SKM-1 treated with dmso at 0.1 percent for 144 hours (cell line): ENCODE results near the gene PSRC1.

Experiments
- DNase-seq: peaks from one replicate; lab custom pipeline; 2025; ENCODE audit not compliant: unreplicated experiment; lab: John Stamatoyannopoulos, UW

Gene PSRC1

GRCh38 chr1:109248797-109249629 is 33.9 kb downstream of the PSRC1 start, which contains the start of gene CELSR2:
TSS of gene CELSR2 (plus strand) at chr1:109249539. CDS start at chr1:109250080, 541 bp downstream.
- peak; percentile 41 for DNase-seq

- DNase-seq = no peak
Measured at GRCh38 chr1:109248444-109248796, 34.5 kb downstream of the PSRC1 start.

GRCh38 chr1:109247401-109248365 is 35.3 kb downstream of the PSRC1 start:
- DNase-seq = no peak

- no peak for DNase-seq
Measured at GRCh38 chr1:109246141-109246551, 36.8 kb downstream of the PSRC1 start.

- DNase-seq = no peak
Measured at GRCh38 chr1:109243860-109244552, 38.9 kb downstream of the PSRC1 start.

GRCh38 chr1:109243221-109243620 is 39.7 kb downstream of the PSRC1 start:
- DNase-seq = no peak

- no peak for DNase-seq
Measured at GRCh38 chr1:109242387-109242786, 40.6 kb downstream of the PSRC1 start.

- DNase-seq = no peak
Measured at GRCh38 chr1:109241841-109242345, 41.1 kb downstream of the PSRC1 start.

GRCh38 chr1:109241344-109241743 is 41.6 kb downstream of the PSRC1 start:
- DNase-seq = no peak

- DNase-seq = no peak
Measured at GRCh38 chr1:109240158-109241152, 42.5 kb downstream of the PSRC1 start.

- DNase-seq = peak; percentile 42
Measured at GRCh38 chr1:109239409-109240068, 43.4 kb downstream of the PSRC1 start.

- no peak for DNase-seq
Measured at GRCh38 chr1:109239047-109239408, 43.9 kb downstream of the PSRC1 start.

GRCh38 chr1:109238382-109238781 is 44.6 kb downstream of the PSRC1 start:
- DNase-seq = no peak

- no peak for DNase-seq
Measured at GRCh38 chr1:109237512-109237911, 45.4 kb downstream of the PSRC1 start.

- no peak for DNase-seq
Measured at GRCh38 chr1:109235137-109235536, 47.8 kb downstream of the PSRC1 start.

GRCh38 chr1:109231066-109231465 is 51.9 kb downstream of the PSRC1 start:
- no peak for DNase-seq
